Activated CD4-positive, alpha-beta T cell treated with anti-CD3 and anti-CD28 coated beads, Interleukin-10, Interleukin-2, amounts not matched to agents 100 ng/mL and 50 ng/mL, durations not matched to agents 16 hours and 8 hours (primary cell): ENCODE data around the gene HS6ST1.
"Not testable (repeated sequence)": the region's sequence is repeated elsewhere in the genome, so short reads cannot be mapped to it uniquely, and the experiment has no call there.

Experiments
- DNase-seq: peaks from one replicate; pipeline ENCODE4 v3.0.0-alpha.2; 2020

The HS6ST1 gene

GRCh38 chr2:128280158-128280871, 38.4 kb downstream of the HS6ST1 start:
- no peak for DNase-seq

GRCh38 chr2:128279786-128280157, 38.9 kb downstream of the HS6ST1 start:
- DNase-seq = no peak

DNA sequence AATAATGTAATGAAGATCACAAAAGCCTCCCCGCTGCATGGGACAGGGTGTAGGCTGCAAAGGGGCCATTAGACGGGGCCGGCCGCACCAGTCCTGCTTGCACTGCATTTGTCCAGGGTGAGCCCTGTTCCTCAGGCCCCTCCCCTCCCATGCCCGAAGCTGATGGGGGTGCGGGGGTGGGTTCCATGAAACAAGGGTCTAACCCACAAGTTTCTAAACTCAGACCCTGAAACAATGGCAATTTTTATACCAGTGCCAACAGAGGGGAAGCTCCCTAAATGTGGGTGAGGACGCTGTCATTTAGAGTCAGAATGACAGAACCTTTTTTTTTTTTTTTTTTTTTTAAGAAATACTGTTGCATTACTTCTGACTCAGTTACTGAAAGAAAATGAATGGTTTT, 39.7 kb downstream of the HS6ST1 start:
- no peak for DNase-seq

DNA sequence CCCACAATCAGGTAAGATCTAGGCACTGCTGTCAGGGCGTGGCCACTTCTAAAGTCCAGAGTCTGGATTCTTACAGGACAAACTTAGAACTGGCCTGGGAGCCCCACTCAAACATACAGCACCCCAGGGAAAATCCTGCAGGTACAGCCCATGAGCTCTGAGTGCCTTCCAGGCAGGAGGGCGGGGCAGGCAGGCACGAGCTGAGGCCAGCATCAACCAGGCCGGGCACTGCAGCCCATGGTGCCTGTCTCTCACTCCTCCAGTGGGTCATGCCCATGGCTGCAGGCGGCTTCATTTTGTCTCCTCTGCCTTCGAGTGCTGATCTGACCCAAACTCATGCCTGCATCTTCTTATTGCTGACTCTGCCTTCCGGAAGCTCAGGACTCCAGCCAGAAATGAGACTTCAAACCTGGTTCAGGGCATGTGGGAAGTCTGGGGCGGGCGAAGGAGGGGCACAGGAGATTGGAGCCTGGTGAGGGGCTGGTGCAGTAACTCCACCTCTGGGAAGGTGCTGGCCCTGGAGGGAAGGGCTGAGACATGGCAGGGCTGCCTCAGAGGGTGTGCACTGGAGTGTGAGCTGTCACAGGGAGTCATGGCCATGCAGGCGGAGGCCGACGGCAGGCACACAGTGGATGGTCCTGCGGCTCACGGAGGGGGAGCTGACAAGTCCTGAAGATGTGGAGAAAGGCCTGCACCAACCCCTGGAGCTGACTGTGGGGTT, 40.5 kb downstream of the HS6ST1 start:
- DNase-seq = no peak

DNA sequence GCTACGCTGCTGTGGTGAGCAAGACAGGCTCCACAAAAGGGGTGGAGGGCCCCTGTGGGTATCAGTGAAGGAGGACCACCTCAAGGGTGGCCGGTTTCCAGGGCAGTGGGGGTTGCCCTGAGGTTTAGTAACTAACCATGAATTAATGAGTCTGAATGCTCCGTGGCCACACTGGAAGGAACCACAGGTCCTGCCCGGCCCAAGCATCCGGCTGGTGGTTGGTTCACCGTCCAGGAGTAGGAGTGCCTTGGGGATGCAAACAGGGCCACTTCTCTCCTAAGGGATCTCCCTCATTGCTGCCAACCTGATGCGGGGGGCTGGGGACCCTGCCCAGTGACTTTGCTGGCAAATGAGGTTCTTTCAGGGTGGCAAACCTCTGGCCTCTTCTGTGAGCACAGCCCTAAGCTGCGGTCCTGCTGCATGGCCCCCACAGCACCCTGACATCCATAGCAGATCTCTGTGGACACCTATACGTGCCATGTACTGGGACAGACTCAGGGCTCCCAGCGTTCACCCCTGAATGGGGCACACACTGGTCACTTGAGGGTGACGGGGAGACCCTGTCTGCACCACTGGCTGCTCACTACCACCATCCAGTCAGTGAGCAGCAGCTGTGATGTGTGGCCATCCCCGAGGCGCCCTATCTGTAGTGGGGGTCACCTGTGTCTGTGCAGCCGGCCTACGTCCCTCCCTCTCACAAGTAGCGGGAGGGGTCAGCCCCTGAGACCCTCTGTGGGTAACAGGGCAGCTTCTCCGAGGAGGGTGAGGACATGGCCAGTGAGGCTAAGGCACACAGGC, 41.6 kb downstream of the HS6ST1 start:
- DNase-seq = no peak

DNA sequence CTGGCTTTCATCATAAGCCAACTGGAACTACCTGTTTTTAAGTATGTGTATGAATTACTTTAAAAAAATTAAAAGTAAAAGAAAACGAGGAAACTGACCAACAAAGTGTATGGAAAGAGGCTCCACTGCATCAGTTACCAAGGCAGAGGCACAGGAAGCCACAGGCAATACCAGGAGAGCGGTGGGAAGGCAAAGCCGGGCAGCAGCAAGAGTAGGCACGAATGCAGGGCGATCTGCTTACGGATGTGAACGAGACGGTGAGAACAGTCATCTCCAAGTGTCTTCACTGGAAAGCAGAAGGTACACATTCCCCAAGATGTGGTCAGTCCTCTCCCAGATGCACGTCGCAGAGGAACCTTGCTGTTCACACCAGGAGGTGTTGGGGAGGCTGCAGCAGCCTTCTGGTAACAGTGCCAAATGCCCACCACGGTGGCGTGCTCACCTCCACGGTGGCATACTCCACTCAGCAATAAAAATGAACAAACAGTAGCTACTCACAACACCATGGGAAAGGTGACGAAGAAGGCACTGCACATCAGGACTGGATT, 43.1 kb downstream of the HS6ST1 start:
- no peak for DNase-seq

GRCh38 chr2:128274218-128274617, 44.5 kb downstream of the HS6ST1 start:
- no peak for DNase-seq

DNA sequence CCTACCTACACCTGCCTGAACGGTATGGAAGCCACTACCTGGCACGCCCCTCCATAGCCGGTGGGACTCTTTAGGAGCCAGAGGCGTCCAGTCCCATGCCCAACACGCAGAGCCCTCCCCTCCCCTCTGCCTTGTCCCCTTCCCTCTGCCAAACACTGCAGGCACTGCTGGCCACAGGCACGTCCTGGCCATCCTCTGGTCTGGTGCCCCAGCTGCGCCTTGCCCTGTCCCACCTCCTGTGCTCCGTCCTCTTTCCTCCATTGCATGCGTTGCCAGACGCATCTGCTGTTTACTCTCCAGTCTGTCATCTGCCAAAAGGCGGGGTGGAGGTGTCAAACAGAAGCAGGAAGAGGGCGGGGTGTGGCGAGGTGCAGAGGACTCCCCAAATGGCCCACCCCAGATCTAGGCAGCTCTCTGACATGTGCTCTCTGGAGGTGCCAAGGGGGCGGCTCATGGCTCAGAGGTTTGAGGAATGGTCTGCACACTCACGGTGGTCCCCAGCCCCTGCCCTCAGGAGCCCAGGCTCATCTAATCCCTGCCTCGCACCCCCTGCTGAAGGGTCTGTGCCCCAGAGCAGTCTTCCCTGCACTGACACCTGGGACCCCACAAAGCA, 45.1 kb downstream of the HS6ST1 start:
- no peak for DNase-seq

DNA sequence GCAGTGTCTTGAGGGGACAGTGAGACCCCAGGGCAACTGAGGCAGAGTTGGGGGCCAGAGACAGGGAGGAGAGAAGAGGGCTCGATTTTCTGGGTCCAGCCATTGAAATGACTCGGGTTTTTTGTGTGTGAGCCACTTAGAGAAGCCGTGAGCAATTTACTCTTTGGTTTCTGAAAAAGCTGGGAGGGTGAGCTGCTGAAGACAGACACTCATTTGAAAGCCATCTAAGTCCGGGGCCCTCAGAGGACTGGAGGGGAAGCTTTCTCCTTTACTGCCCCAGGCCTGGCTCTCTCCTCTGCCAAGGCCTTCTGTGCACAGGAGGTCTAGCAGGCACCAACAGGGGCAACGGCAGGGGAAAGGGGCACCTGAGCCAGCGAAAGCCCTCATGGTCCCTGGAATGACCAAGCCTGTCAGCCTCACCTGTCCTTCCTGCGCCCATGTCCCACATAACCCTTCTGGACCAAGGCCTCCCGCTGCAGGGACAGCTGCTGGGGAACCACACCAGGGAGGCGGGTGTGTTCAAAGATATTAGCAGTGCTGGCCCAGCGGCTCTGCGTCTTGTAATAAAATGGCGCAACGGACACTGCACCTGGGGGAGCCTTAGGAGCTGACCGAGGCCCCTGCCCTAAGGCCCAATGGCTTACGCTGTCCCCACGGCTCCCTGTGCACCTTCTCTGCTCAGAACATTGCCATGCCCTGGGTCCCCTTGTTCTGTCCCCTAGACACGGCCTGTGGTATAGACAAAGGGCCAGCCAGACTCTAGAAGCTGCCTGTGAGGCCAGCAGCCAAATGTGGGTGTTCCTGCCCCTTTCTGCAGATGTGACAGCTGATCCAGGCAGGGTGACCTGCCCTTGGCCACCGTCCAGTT, 45.8 kb downstream of the HS6ST1 start:
- DNase-seq = no peak

GRCh38 chr2:128271911-128272600, 46.6 kb downstream of the HS6ST1 start:
- no peak for DNase-seq

DNA sequence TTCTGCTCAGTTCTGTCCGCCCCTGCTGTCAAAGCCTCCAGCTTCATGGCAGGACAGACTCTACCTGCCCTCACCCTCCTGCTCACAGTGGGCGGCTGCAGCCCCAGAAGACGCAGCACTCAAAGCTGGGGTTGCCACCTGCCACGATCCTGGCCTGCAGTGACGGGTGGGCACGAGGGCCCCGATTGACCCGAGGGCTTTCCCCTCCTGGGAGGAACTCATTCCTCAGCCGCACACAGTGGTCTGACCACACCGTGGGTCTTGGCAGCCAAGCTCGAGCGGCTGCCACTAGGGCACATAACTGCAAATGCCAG, 47.1 kb downstream of the HS6ST1 start:
- no peak for DNase-seq

DNA sequence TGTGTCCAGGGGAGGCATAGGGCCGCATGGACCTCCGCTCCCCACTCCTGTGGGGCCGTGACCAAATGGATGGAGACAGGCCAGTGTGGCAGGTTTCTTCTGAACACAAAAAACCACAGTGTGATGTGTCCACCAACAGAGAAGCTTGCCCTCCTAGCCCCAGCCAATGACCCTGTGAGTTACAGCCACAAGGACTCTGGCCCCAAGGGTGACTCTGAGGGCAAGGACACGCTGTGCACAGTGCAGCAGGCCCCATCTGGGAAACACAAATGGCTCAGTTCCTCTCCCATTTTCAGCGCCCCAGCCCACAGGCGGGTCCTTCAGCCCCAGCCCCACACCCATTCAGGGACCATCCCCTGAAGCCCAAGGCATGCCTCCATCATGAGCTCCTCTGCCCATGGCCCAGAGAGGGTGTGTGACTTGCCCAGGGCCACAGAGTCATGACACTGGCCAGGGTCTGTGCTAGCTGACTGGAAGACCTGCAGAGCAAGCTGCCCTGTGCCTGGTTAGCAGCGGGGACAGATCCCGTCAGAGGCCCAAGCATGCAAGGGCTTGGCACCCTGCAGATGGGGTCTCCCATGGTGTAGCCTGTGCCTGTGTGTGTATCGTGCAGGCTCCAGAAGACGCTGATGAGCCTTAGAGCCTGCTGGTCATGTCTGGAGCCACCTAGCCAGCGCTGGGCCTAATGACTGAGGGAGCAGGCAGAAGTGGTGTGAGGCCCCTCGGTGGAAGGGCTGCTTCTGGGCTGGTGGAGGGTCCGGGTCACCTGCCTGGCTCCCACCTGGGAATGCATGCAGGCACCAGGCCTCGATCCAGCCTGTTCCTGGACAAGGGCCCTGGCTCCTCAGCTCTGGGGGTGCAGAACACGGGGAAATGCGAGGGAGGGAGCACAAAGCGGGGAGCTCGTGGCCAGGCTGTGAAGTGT, 47.7 kb downstream of the HS6ST1 start:
- DNase-seq = no peak

GRCh38 chr2:128269990-128270671, 48.5 kb downstream of the HS6ST1 start:
- DNase-seq = no peak

DNA sequence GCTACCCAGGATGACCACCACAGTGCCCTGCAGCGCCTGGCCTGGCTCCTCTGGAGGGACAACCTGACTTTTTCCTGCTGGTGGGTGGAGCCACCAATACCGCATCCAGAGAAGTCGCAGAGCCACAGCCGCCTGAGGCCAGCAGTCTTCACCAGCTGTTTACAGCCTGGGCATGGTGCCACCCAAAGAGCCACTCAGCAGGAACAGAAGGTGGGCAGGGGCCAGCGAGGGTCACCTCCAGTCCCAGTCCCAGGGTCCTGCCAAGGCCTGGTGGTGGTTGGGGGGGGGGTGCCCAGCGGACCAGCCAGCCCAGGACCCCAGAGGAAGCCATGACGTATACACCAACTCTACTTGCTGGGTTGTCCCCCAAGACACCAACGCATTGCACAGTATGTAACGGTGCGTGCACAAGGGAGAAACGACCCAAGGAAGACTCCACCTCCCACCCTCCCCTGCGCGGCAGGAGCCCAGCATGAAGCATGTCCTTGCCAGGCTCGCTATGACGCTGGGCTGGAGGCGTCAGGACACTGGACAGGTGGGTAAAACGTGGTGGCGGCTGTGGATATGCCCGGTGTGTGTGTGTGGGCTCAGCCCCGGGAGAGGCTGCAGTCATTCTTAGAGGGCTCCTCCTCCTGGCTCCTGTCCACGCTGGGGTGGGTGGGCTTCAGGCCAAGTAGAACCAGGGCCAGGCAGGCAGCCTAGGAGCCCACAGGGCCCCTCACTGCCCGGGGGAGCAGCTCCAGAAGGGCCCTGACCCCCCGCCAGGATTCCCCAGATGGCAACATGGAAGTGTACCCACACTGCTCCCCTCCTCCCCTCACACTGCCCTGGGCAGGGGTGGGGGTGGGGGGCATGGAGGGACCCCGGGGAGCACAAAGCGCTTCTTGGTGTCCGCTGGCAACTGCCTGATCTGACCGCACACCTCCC, 49.3 kb downstream of the HS6ST1 start:
- DNase-seq = no peak

DNA sequence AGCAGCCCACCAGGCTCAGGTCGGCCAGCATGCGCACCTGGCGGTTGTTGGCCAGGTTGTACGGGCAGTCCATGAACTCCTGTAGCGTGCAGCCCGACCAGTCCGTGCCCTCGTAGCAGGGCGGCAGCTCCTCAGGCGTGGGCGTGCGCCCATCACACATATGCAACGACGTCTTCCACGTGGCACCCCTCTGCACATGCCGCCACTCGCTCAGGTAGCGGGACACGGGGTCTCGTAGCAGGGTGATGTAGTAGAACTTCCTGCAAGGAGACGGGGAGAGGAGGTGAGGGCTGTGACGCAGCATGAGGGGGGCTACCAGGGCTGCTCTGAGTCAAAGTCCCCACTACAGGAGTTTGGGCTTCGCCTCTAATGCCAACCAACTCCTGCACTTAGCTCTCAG, 50.1 kb downstream of the HS6ST1 start:
- DNase-seq = not testable (repeated sequence)

- DNase-seq = not testable (repeated sequence)
Observed at GRCh38 chr2:128268145-128268544, 50.5 kb downstream of the HS6ST1 start.

GRCh38 chr2:128267649-128268048, 51.0 kb downstream of the HS6ST1 start:
- DNase-seq = not testable (repeated sequence)

GRCh38 chr2:128267197-128267596, 51.5 kb downstream of the HS6ST1 start:
- not testable (repeated sequence) for DNase-seq

DNA sequence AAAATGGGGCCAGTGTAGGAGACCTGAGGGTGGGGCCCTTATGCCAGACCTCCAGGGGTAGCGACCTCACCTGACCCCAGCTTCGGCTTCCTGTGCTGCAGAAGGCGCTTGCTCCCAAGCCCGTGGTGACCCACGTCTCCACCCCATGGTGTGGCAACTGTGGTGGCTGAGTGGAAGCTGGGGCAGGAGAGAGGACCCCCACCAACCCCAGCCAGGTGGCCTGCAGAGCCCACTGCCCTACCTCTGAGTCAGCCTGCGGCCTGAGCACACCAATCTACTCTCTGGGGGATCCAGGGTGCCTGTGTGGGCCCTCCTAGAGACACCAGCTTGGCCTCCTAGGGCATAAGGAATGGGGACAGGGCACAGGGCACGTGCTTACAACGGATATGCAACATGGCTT, 52.2 kb downstream of the HS6ST1 start:
- not testable (repeated sequence) for DNase-seq
